HEK293 (cell line): ENCODE data around the gene DYRK4.

Experiments used
- CTCF ChIA-PET: fragments of 350-600 bp; formaldehyde crosslinking; extraction: SDS; loops from one replicate; lab custom pipeline; 2021; ENCODE audit warnings: antibody characterized with exemption; lab: Yijun Ruan, JAX
- POLR2A ChIA-PET: fragments of 300-600 bp; formaldehyde crosslinking; extraction: SDS; loops from one replicate; lab custom pipeline; 2020; ENCODE audit warnings: antibody characterized with exemption, inconsistent platforms; lab: Yijun Ruan, JAX
- H3K27ac ChIP-seq: fragments of 200-500 bp; sonication (Bioruptor generic); 2 replicates; pipeline ENCODE4 v1.5.1; 2014; ENCODE audit warnings: low read depth, low read length, control low read depth, inconsistent platforms; ENCODE audit errors: extremely low read depth
- H3K36me3 ChIP-seq, 2 experiments: fragments of 200-500 bp in 1 of 2; sonication (Bioruptor generic) in 1 of 2; 1 replicate in 1 of 2; 2 replicates in 1 of 2; pipeline ENCODE4 v1.5.1; 2014 to 2017; ENCODE audit warnings: inconsistent platforms in 2 of 2, low read length in 2 of 2; ENCODE audit not compliant: control insufficient read depth in 2 of 2, insufficient read depth in 1 of 2
- H3K4me1 ChIP-seq: fragments of 200-500 bp; sonication (Bioruptor generic); 2 replicates; pipeline ENCODE4 v1.5.1; 2014; ENCODE audit warnings: mild to moderate bottlenecking, low read length, inconsistent platforms; ENCODE audit not compliant: control insufficient read depth, insufficient read depth
- H3K4me3 ChIP-seq: 2 replicates; pipeline ENCODE4 v1.5.1; 2011; ENCODE audit warnings: low read depth, mild to moderate bottlenecking, control low read depth, low read length, moderate library complexity
- H3K9me3 ChIP-seq: fragments of 200-500 bp; sonication (Bioruptor generic); 2 replicates; pipeline ENCODE4 v1.5.1; 2014; ENCODE audit warnings: low read depth, low read length, inconsistent platforms; ENCODE audit not compliant: control insufficient read depth, insufficient read depth
- FEZF1 ChIP-seq: fragments of 450-650 bp; formaldehyde crosslinking; IDR thresholded peaks from 2 replicates; pipeline ENCODE4 v1.5.1; 2016; ENCODE audit warnings: missing biosample characterization, missing genetic modification characterization
- GLI2 ChIP-seq: fragments of 450-650 bp; formaldehyde crosslinking; IDR thresholded peaks from 2 replicates; pipeline ENCODE4; 2017; ENCODE audit warnings: missing biosample characterization, missing genetic modification characterization, low read depth, borderline replicate concordance
- KLF17 ChIP-seq: fragments of 450-650 bp; formaldehyde crosslinking; IDR thresholded peaks from 2 replicates; pipeline ENCODE4 v1.5.1; 2016; ENCODE audit warnings: missing biosample characterization, missing genetic modification characterization
- TSHZ1 ChIP-seq: fragments of 450-650 bp; formaldehyde crosslinking; IDR thresholded peaks from 2 replicates; pipeline ENCODE4 v1.5.1; 2016; ENCODE audit warnings: missing biosample characterization, missing genetic modification characterization, borderline replicate concordance
- YY1 ChIP-seq: fragments of 450-650 bp; formaldehyde crosslinking; IDR thresholded peaks from 2 replicates; pipeline ENCODE4 v1.5.1; 2018; ENCODE audit warnings: missing biosample characterization, missing genetic modification characterization
- ZBTB44 ChIP-seq: fragments of 450-650 bp; IDR thresholded peaks from 2 replicates; pipeline ENCODE4 v1.5.1; 2018; ENCODE audit warnings: missing biosample characterization, mild to moderate bottlenecking, missing genetic modification characterization
- ZBTB48 ChIP-seq: fragments of 450-650 bp; formaldehyde crosslinking; IDR thresholded peaks from 2 replicates; pipeline ENCODE4 v1.5.1; 2016; ENCODE audit warnings: missing biosample characterization, missing genetic modification characterization
- ZNF16 ChIP-seq: fragments of 450-650 bp; formaldehyde crosslinking; IDR thresholded peaks from 2 replicates; pipeline ENCODE4 v1.5.1; 2016; ENCODE audit warnings: low read depth, missing biosample characterization, missing genetic modification characterization
- ZNF18 ChIP-seq: fragments of 450-650 bp; formaldehyde crosslinking; IDR thresholded peaks from 2 replicates; pipeline ENCODE4 v1.5.1; 2016; ENCODE audit warnings: missing biosample characterization, missing genetic modification characterization
- ZNF211 ChIP-seq: fragments of 450-650 bp; formaldehyde crosslinking; IDR thresholded peaks from 2 replicates; pipeline ENCODE4 v1.5.1; 2016; ENCODE audit warnings: low read depth, missing biosample characterization, missing genetic modification characterization
- ZNF221 ChIP-seq: fragments of 450-650 bp; formaldehyde crosslinking; IDR thresholded peaks from 2 replicates; pipeline ENCODE4 v1.5.1; 2017; ENCODE audit warnings: missing biosample characterization, missing genetic modification characterization, borderline replicate concordance
- ZNF366 ChIP-seq: fragments of 450-650 bp; formaldehyde crosslinking; conservative IDR thresholded peaks from 2 replicates; pipeline ENCODE4 v1.5.1; 2016; ENCODE audit warnings: missing biosample characterization, missing genetic modification characterization
- ZNF433 ChIP-seq: fragments of 450-650 bp; formaldehyde crosslinking; IDR thresholded peaks from 2 replicates; pipeline ENCODE4 v1.5.1; 2016; ENCODE audit warnings: missing biosample characterization, missing genetic modification characterization, low read depth
- ZNF558 ChIP-seq: fragments of 450-650 bp; formaldehyde crosslinking; IDR thresholded peaks from 2 replicates; pipeline ENCODE4 v1.5.1; 2016; ENCODE audit warnings: missing biosample characterization, missing genetic modification characterization
- ZNF677 ChIP-seq: fragments of 450-650 bp; IDR thresholded peaks from 2 replicates; pipeline ENCODE4 v1.5.0; 2018; ENCODE audit warnings: missing biosample characterization, mild to moderate bottlenecking, missing genetic modification characterization, moderate library complexity
- ZNF707 ChIP-seq: fragments of 450-650 bp; formaldehyde crosslinking; IDR thresholded peaks from 2 replicates; pipeline ENCODE4 v1.5.1; 2016; ENCODE audit warnings: missing biosample characterization, missing genetic modification characterization
- ZNF76 ChIP-seq: fragments of 450-650 bp; formaldehyde crosslinking; IDR thresholded peaks from 2 replicates; pipeline ENCODE4; 2016; ENCODE audit warnings: low read depth, missing biosample characterization, missing genetic modification characterization, borderline replicate concordance
- ZNF776 ChIP-seq: fragments of 450-650 bp; formaldehyde crosslinking; IDR thresholded peaks from 2 replicates; pipeline ENCODE4 v1.5.0; 2017; ENCODE audit warnings: missing biosample characterization, missing genetic modification characterization, borderline replicate concordance
- ZNF785 ChIP-seq: fragments of 450-650 bp; formaldehyde crosslinking; IDR thresholded peaks from 2 replicates; pipeline ENCODE4 v1.5.1; 2016; ENCODE audit warnings: missing biosample characterization, missing genetic modification characterization
- ZNF791 ChIP-seq: fragments of 450-650 bp; formaldehyde crosslinking; IDR thresholded peaks from 2 replicates; pipeline ENCODE4 v1.5.1; 2016; ENCODE audit warnings: missing biosample characterization, missing genetic modification characterization

DYRK4 gene

GRCh38 chr12:4595881-4596280, 33.9 kb downstream of the DYRK4 start (continued):
- TF ChIP-seq TSHZ1: no peak
- no peak for TF ChIP-seq ZBTB48 (tag by site-specific recombination)

GRCh38 chr12:4603421-4603820, 41.4 kb downstream of the DYRK4 start:
- H3K9me3 ChIP-seq: no peaks in the 10 kb centered on the region
- ChIA-PET POLR2A (no interaction called here), CTCF (interaction anchor here (1.2 to 1.8 kb wide), 2 partner anchors 8 to 154 kb away, joined by 3 to 6 read pairs; no protein-coding TSS in a partner anchor)
- TF ChIP-seq KLF17 (tag by site-specific recombination) (no peak), FEZF1 (tag by site-specific recombination) (no peak), ZNF221 (no peak), ZNF785 (tag by site-specific recombination) (no peak), ZNF791 (tag by site-specific recombination) (no peak), ZNF211 (no peak)
- H3K4me3 ChIP-seq: no peak overlapping the region
- peaks cover 0 to 3% of the 10 kb centered on the region in 2 experiments; a peak in 1 of 3 replicates for H3K36me3 ChIP-seq
- H3K27ac ChIP-seq: no peak overlapping the region
- H3K4me1 ChIP-seq: no peaks in the 10 kb centered on the region

GRCh38 chr12:4603946-4604345, 41.9 kb downstream of the DYRK4 start:
- TF ChIP-seq GLI2 (no peak), ZNF558 (no peak), ZNF433 (no peak), ZNF366 (tag by site-specific recombination) (no peak), YY1 (tag by site-specific recombination) (no peak), ZNF707 (no peak), ZNF76 (no peak), ZNF677 (tag by site-specific recombination) (no peak), ZBTB44 (tag by site-specific recombination) (no peak), ZNF16 (no peak), ZNF18 (tag by site-specific recombination) (no peak), ZNF776 (tag by site-specific recombination) (no peak)
- POLR2A ChIA-PET: interaction anchor here (1.7 kb wide), 1 partner anchor 45 kb away, joined by 8 read pairs; the partner anchor contains the start of genes AKAP3 and NDUFA9
- Histone ChIP-seq H3K27ac (no peak overlapping the region), H3K36me3 (peaks cover 0 to 3% of the 10 kb centered on the region in 2 experiments; a peak in 1 of 3 replicates), H3K4me3 (no peak overlapping the region), H3K9me3 (no peaks in the 10 kb centered on the region), H3K4me1 (no peaks in the 10 kb centered on the region)
- CTCF ChIA-PET: interaction anchor here (0.6 to 2.0 kb wide), 8 partner anchors 9 to 333 kb away, joined by 3 to 18 read pairs (median 5); no protein-coding TSS in a partner anchor
